ENCODE data around the gene OLFM1. TPM values are rescaled to one million over a fixed set of nuclear protein-coding genes. Genes with fewer than 3 reads are reported as not detected.
A peak's percentile ranks its signal among the peaks of the same experiment; 100 is the strongest.

The OLFM1 gene
- total RNA-seq, 4 donors from 2014 or later, result 5.3 to 15.0 (median 8.6) TPM

GRCh38 chr9:135047521-135047920 lies 39.9 kb upstream of the OLFM1 start:
- H3K4me3 ChIP-seq (ENCODE audit: low read depth, poor library complexity, severe bottlenecking), result no peak overlapping the region
- WGBS, 2 donors, result 83 to 88% methylated on average over 5 of the region's 5 CpGs
- intact Hi-C loops (cut with DNase I; ENCODE audit: low total_unique reads), result no loop called here
- TF ChIP-seq CTCF (IDR thresholded peaks at IDR 0.05), result no peak
- no peak for TF ChIP-seq POLR2A (IDR thresholded peaks at IDR 0.05)
- no peak for DNase-seq (ENCODE audit: low spot score in 2 of 2)

- TF ChIP-seq POLR2A (IDR thresholded peaks at IDR 0.05), result no peak
- TF ChIP-seq CTCF (IDR thresholded peaks at IDR 0.05), result no peak
- 65 to 73% methylated on average over 10 to 11 of the region's 11 CpGs for WGBS, 2 donors
- DNase-seq (ENCODE audit: low spot score in 2 of 2), result peak in 1 of 2 donors; percentile 67
These were observed 39.3 kb upstream of the OLFM1 start for GRCh38 chr9:135048046-135048757.

GRCh38 chr9:135048758-135049444 lies 38.6 kb upstream of the OLFM1 start:
- 82 to 86% methylated on average over 15 to 17 of the region's 17 CpGs for WGBS, 2 donors
- intact Hi-C loops (cut with DNase I; ENCODE audit: low total_unique reads), result no loop called here
- TF ChIP-seq POLR2A (IDR thresholded peaks at IDR 0.05) (no peak), CTCF (IDR thresholded peaks at IDR 0.05) (no peak)

More at GRCh38 chr9:135048046-135048757, 39.3 kb upstream of the OLFM1 start:
- no peak overlapping the region for H3K4me3 ChIP-seq (ENCODE audit: low read depth, poor library complexity, severe bottlenecking)
- intact Hi-C loops (cut with DNase I; ENCODE audit: low total_unique reads), result no loop called here

GRCh38 chr9:135049460-135049859 lies 38.0 kb upstream of the OLFM1 start:
- no peak for TF ChIP-seq POLR2A (IDR thresholded peaks at IDR 0.05)
- TF ChIP-seq CTCF (IDR thresholded peaks at IDR 0.05), result no peak
- H3K4me3 ChIP-seq (ENCODE audit: low read depth, poor library complexity, severe bottlenecking), result no peak overlapping the region
- intact Hi-C loops (cut with DNase I; ENCODE audit: low total_unique reads), result no loop called here
- DNase-seq (ENCODE audit: low spot score in 2 of 2), result peak in 1 of 2 donors; percentile 57
- WGBS, 2 donors, result 74 to 85% methylated on average over 7 of the region's 7 CpGs

More at GRCh38 chr9:135048758-135049444, 38.6 kb upstream of the OLFM1 start:
- no peak overlapping the region for H3K4me3 ChIP-seq (ENCODE audit: low read depth, poor library complexity, severe bottlenecking)
- peak in 1 of 2 donors; percentile 71 for DNase-seq (ENCODE audit: low spot score in 2 of 2)

GRCh38 chr9:135050072-135050990 lies 37.1 kb upstream of the OLFM1 start:
- intact Hi-C loops (cut with DNase I; ENCODE audit: low total_unique reads), result no loop called here
- H3K4me3 ChIP-seq (ENCODE audit: low read depth, poor library complexity, severe bottlenecking), result no peak overlapping the region
- WGBS, 2 donors, result 78 to 81% methylated on average over 31 of the region's 31 CpGs
- peak in 1 of 2 donors; percentile 68 for DNase-seq (ENCODE audit: low spot score in 2 of 2)
- TF ChIP-seq CTCF (IDR thresholded peaks at IDR 0.05) (no peak), POLR2A (IDR thresholded peaks at IDR 0.05) (no peak)

All from lower leg skin (tissue), 4 donors.